ENCODE results near the gene C17orf58.

C17orf58 gene

DNA sequence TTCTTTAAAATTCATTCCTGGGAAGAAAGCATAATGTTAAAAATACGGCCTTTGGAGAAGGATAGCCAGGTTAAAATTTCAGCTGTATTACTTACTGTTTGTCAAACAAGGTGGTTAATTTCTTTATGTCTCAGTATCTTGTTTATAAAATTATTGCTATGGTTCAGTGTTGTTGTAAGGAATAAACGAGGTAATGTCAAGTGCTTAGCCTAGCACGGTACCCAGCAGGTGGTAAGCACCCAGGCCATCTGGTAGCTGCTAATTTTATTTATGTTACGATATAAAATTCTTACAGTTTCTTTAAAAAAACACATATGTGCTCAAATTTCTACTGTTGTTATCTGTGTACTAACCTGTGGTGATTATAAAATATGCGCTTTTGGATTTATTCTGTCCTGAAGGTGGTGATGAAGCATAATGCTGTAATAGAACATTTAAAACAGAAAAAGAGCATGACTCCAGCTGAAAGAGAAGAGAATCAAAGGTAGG, 48.9 kb downstream of the C17orf58 start:
- in situ Hi-C loops (cut with MboI; ENCODE audit: low sequenced_read_pairs, unreplicated experiment), result no loop called here
- no peak for DNase-seq (ENCODE audit: low spot score)
- TF ChIP-seq, protein P1, sequence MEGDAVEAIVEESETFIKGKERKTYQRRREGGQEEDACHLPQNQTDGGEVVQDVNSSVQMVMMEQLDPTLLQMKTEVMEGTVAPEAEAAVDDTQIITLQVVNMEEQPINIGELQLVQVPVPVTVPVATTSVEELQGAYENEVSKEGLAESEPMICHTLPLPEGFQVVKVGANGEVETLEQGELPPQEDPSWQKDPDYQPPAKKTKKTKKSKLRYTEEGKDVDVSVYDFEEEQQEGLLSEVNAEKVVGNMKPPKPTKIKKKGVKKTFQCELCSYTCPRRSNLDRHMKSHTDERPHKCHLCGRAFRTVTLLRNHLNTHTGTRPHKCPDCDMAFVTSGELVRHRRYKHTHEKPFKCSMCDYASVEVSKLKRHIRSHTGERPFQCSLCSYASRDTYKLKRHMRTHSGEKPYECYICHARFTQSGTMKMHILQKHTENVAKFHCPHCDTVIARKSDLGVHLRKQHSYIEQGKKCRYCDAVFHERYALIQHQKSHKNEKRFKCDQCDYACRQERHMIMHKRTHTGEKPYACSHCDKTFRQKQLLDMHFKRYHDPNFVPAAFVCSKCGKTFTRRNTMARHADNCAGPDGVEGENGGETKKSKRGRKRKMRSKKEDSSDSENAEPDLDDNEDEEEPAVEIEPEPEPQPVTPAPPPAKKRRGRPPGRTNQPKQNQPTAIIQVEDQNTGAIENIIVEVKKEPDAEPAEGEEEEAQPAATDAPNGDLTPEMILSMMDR (IDR thresholded peaks at IDR 0.05; ENCODE audit: borderline replicate concordance, control extremely low read depth, extremely low read depth, insufficient read depth, missing control alignments), result no peak

DNA sequence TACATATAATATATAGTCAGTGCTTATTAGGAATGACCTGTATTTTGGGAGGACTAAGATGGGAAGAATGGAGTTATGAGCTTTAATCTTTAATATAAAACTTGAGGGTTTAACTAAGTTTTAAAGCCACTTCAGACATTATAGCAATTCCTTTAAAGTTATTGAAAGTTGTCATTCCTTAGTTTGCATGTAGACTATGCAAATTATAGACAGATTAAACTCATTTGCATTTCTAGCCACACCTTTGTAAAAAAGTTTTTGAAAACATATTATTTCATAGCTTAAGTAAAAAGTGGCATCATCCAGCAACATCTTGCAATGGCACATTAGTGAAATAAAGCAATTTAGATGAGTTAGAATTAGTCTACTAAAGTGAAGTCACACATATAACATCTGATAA, 49.8 kb downstream of the C17orf58 start:
- TF ChIP-seq, protein P1 (IDR thresholded peaks at IDR 0.05; ENCODE audit: borderline replicate concordance, control extremely low read depth, extremely low read depth, insufficient read depth, missing control alignments), result no peak
- in situ Hi-C loops (cut with MboI; ENCODE audit: low sequenced_read_pairs, unreplicated experiment), result no loop called here
- DNase-seq (ENCODE audit: low spot score), result no peak

DNA sequence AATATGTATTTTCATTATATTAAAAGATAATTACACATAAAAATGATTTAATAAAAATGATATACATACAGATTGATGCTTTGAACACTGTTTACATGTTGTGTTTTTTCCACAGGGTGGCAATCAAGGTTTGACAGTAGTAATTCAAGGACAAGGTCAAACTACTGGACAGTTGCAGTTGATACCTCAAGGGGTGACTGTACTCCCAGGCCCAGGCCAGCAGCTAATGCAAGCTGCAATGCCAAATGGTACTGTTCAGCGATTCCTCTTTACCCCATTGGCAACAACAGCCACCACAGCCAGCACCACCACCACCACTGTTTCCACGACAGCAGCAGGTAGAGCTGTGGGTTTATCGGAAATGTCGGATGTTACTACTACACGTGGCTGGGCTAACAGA, 52.2 kb downstream of the C17orf58 start:
- no peak for DNase-seq (ENCODE audit: low spot score)
- TF ChIP-seq, protein P1 (IDR thresholded peaks at IDR 0.05; ENCODE audit: borderline replicate concordance, control extremely low read depth, extremely low read depth, insufficient read depth, missing control alignments), result no peak
- in situ Hi-C loops (cut with MboI; ENCODE audit: low sequenced_read_pairs, unreplicated experiment), result no loop called here

DNA sequence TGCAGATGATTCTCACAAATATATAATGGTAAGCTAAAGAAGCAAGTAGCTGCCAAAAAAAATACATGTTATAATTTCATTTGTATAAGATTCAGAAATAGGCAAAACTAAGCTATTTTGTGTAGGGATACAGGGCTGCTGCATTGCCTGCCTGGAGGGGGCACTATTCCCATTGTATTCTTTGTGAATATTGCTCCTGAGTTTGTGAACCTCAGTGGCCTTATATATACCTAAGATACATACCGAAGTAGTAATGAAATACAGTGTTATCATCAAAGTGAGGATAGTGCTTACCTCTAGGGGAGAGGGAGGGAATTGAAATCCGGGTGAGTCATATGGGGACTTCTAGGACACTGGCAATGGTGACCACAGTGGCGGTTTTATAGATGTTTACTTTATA, 53.5 kb downstream of the C17orf58 start:
- DNase-seq (ENCODE audit: low spot score), result no peak
- in situ Hi-C loops (cut with MboI; ENCODE audit: low sequenced_read_pairs, unreplicated experiment), result no loop called here
- TF ChIP-seq, protein P1 (IDR thresholded peaks at IDR 0.05; ENCODE audit: borderline replicate concordance, control extremely low read depth, extremely low read depth, insufficient read depth, missing control alignments), result no peak

Data from GM13976 (cell line).